Tibial nerve (tissue), 4 donors: ENCODE measurements around the gene FUT8.
"Not testable (repeated sequence)": the region's sequence is repeated elsewhere in the genome, so short reads cannot be mapped to it uniquely, and the experiment has no call there.

Experiments
- EP300 ChIP-seq, 2 donors: sonication (generic); formaldehyde crosslinking; IDR thresholded peaks; one replicate each; pipeline ENCODE4 v1.6.1; 2017; ENCODE audit warnings: antibody characterized with exemption in 2 of 2, mild to moderate bottlenecking in 1 of 2
- POLR2A ChIP-seq, 2 donors: fragments of 450-650 bp; IDR thresholded peaks; one replicate each; pipeline ENCODE4 v1.6.1; 2017; ENCODE audit warnings: antibody characterized with exemption in 2 of 2, mild to moderate bottlenecking in 2 of 2, moderate library complexity in 2 of 2
- TF ChIP-seq, protein P1 (sequence below), 5 experiments: fragments of 200-600 bp in 3 of 5; fragments of 450-650 bp in 2 of 5; sonication (generic) in 3 of 5; IDR thresholded peaks; one replicate each; pipeline ENCODE4 v1.5.1; 2016 to 2019; ENCODE audit warnings: antibody characterized with exemption in 5 of 5, mild to moderate bottlenecking in 3 of 5, moderate library complexity in 2 of 5

DNA sequence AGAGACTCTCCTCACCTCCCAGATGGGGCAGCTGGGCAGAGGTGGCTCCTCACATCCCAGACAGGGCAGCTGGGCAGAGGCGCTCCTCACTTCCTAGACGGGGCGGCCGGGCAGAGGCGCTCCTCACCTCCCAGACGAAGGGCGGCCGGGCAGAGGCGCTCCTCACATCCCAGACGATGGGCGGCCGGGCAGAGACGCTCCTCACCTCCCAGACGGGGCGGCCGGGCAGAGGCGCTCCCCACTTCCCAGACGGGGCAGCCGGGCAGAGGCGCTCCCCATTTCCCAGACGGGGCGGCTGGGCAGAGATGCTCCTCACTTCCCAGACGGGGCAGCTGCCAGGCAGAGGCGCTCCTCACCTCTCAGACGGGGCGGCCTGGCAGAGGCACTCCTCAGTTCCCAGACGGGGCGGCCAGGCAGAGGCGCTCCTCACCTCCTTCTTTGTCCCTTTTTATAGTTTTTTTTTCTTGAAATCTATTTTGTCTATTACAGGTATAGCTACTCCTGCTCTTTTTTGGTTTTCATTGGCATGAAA, 304.9 kb downstream of the FUT8 start:
- TF ChIP-seq, protein P1, sequence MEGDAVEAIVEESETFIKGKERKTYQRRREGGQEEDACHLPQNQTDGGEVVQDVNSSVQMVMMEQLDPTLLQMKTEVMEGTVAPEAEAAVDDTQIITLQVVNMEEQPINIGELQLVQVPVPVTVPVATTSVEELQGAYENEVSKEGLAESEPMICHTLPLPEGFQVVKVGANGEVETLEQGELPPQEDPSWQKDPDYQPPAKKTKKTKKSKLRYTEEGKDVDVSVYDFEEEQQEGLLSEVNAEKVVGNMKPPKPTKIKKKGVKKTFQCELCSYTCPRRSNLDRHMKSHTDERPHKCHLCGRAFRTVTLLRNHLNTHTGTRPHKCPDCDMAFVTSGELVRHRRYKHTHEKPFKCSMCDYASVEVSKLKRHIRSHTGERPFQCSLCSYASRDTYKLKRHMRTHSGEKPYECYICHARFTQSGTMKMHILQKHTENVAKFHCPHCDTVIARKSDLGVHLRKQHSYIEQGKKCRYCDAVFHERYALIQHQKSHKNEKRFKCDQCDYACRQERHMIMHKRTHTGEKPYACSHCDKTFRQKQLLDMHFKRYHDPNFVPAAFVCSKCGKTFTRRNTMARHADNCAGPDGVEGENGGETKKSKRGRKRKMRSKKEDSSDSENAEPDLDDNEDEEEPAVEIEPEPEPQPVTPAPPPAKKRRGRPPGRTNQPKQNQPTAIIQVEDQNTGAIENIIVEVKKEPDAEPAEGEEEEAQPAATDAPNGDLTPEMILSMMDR (IDR thresholded peaks at IDR 0.05), result not testable (repeated sequence)
- TF ChIP-seq EP300, POLR2A (IDR thresholded peaks at IDR 0.05): not testable (repeated sequence)
